ENCODE results near the gene PKHD1. TPM values are rescaled to one million over a fixed set of nuclear protein-coding genes. Genes with fewer than 3 reads are reported as not detected.
A peak's percentile ranks its signal among the peaks of the same experiment; 100 is the strongest.

PKHD1 gene
- total and polyA plus RNA-seq, 2 of the 8 experiments (the other 6 are each of a cell fraction or from before 2014, with no cell fraction given) = 0.06 to 0.09 TPM

DNA sequence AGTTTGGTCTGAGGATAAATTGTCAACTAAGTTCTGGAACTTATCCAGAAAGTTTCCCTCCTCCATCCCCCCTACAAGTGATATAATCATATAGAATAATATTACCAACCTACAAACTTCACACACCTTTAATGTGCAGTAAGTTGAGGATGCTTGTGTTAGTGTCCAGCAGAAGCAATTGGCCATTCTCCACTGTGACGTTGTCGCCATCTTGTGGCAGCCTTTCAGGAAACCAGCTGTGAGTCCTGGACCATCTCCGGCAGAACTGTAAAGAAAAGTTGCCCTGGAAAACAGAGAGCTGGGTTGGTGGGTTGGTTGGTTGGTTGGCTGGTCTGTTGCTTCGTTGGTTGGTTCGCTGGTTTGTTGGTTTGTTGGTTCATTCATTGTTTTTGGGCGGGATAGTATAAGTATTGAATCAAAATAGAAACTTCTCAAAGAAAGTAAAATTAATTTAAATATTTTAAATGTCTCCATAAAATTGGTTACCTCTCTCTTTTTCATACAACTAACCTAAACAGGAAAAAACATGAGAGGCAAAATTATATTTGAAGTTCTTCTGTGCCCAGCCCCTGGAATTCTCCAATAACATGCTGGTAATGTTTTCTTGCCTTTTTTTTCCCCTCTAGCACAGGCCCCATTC lies 127.5 kb downstream of the PKHD1 start:
- no peak overlapping the region for H2AK5ac ChIP-seq (ENCODE audit: low read depth, low read length)
- no peak overlapping the region for H2BK5ac ChIP-seq (ENCODE audit: low read depth, low read length)
- no peak overlapping the region for H2BK20ac ChIP-seq (ENCODE audit: low read length)
- peak; percentile 49 to 85 for DNase-seq (ENCODE audit: low read depth in 1 of 2, low spot score in 2 of 2)
- H4K20me1 ChIP-seq (replicated peaks in 1 of 2; ENCODE audit: control insufficient read depth in 1 of 2, insufficient read depth in 2 of 2, low read length in 2 of 2) = no peaks in the 10 kb centered on the region
- ChIA-PET CTCF (ENCODE audit: partially characterized antibody) (interaction anchor here (0.6 to 4.6 kb wide), 35 partner anchors 8 to 1149 kb away, joined by 3 to 27 read pairs (median 4); no protein-coding TSS in a partner anchor), POLR2A (ENCODE audit: partially characterized antibody) (no interaction called here)
- no peaks in the 10 kb centered on the region for H3K79me2 ChIP-seq (ENCODE audit: control insufficient read depth in 1 of 2, insufficient read depth in 2 of 2, low read length in 2 of 2)
- H3K4ac ChIP-seq (replicated peaks; ENCODE audit: insufficient read length, low read depth, low read length) = no peak overlapping the region
- no peak overlapping the region for H3K56ac ChIP-seq (replicated peaks; ENCODE audit: insufficient read length, low read depth, low read length)
- H3K4me3 ChIP-seq (ENCODE audit: extremely low read depth in 1 of 4, insufficient read depth in 2 of 4, low read depth in 3 of 4, low read length in 4 of 4) = no peak overlapping the region
- no peak overlapping the region for H3K4me2 ChIP-seq (ENCODE audit: insufficient read depth in 1 of 2, low read depth in 2 of 2, low read length in 2 of 2)
- H2BK15ac ChIP-seq (ENCODE audit: low read length) = no peak overlapping the region
- H2BK12ac ChIP-seq (ENCODE audit: low read depth, low read length) = no peak overlapping the region
- FAIRE-seq = peak; percentile 95
- no peak overlapping the region for H3K14ac ChIP-seq (ENCODE audit: insufficient read length)
- H3K36me3 ChIP-seq (ENCODE audit: control insufficient read depth in 2 of 4, insufficient read depth in 4 of 4, low read length in 3 of 4) = no peaks in the 10 kb centered on the region
- no peak overlapping the region for H2AFZ ChIP-seq (ENCODE audit: low read length)
- H2BK120ac ChIP-seq (replicated peaks; ENCODE audit: low read depth, low read length) = no peak overlapping the region
- H3K23ac ChIP-seq (ENCODE audit: insufficient read length) = no peak overlapping the region
- no peak for TF ChIP-seq JUN (IDR thresholded peaks at IDR 0.05; ENCODE audit: low read depth, low read length)
- TF ChIP-seq SUZ12 (IDR thresholded peaks at IDR 0.05; ENCODE audit: low read length) = no peak
- no peak for TF ChIP-seq NANOG (IDR thresholded peaks at IDR 0.05; ENCODE audit: insufficient read depth, low read depth, low read length, poor library complexity, severe bottlenecking)
- 0 out of 2 replicates have a peak, but pooled peaks have one; percentile 13 for TF ChIP-seq KDM5A (IDR thresholded peaks at IDR 0.05; ENCODE audit: low read length)
- no peak for TF ChIP-seq CHD1 (IDR thresholded peaks at IDR 0.05; ENCODE audit: low read depth, low read length)
- no peak for TF ChIP-seq EGR1 (IDR thresholded peaks at IDR 0.05; ENCODE audit: borderline replicate concordance, low read depth, low read length)
- no peak for TF ChIP-seq CREB1 (IDR thresholded peaks at IDR 0.05)
- TF ChIP-seq CTCF (IDR thresholded peaks at IDR 0.05; ENCODE audit: control extremely low read depth in 1 of 3, insufficient read depth in 1 of 3, low read depth in 1 of 3, low read length in 3 of 3) = peak; percentile 73 to 93 (median 92)
- TF ChIP-seq RAD21 (IDR thresholded peaks at IDR 0.05 in 1 of 2, conservative IDR thresholded peaks at IDR 0.05 in 1 of 2; ENCODE audit: low read depth in 2 of 2, low read length in 2 of 2) = peak; percentile 98
- TF ChIP-seq SP4 (IDR thresholded peaks at IDR 0.05; ENCODE audit: low read length) = no peak
- H4K8ac ChIP-seq (ENCODE audit: extremely low read depth, insufficient read depth, low read length) = no peak overlapping the region
- H3K27ac ChIP-seq (ENCODE audit: low read depth, low read length) = no peak overlapping the region
- H3K79me1 ChIP-seq (ENCODE audit: low read depth, low read length) = no peaks in the 10 kb centered on the region
- no peak overlapping the region for H4K5ac ChIP-seq (ENCODE audit: insufficient read length, low read depth, low read length)
- no peak overlapping the region for H3K18ac ChIP-seq (ENCODE audit: extremely low read depth, low read length)
- H3K9me3 ChIP-seq (ENCODE audit: insufficient read depth in 2 of 2, low read depth in 1 of 2, low read length in 1 of 2) = no peaks in the 10 kb centered on the region
- no peaks in the 10 kb centered on the region for H3K27me3 ChIP-seq (replicated peaks in 1 of 4; ENCODE audit: control insufficient read depth in 3 of 4, extremely low read depth in 1 of 4, insufficient read depth in 3 of 4, low read length in 3 of 4)
- H3K23me2 ChIP-seq (ENCODE audit: low read depth, low read length) = no peaks in the 10 kb centered on the region; the same call in 1 of the 2 replicates
- no peaks in the 10 kb centered on the region for H3K4me1 ChIP-seq (replicated peaks in 1 of 4; ENCODE audit: control insufficient read depth in 3 of 4, insufficient read depth in 4 of 4, low read length in 3 of 4)
- 30% methylated on average over 6 of the region's 6 CpGs; no CpG with 5 or more reads in 1 of the 2 experiments for WGBS, 2 experiments (ENCODE audit: extremely low coverage in 1 of 2, insufficient coverage in 1 of 2, insufficient read length in 1 of 2, insufficient replicate concordance in 2 of 2, low coverage in 1 of 2, low lambda C conversion rate in 2 of 2, missing lambda C conversion rate in 1 of 2)
- H4K91ac ChIP-seq (replicated peaks; ENCODE audit: insufficient read length, low read length) = no peak overlapping the region
- no peak overlapping the region for H3K9ac ChIP-seq (replicated peaks in 1 of 4; ENCODE audit: extremely low read depth in 1 of 4, low read depth in 3 of 4, low read length in 3 of 4)

Measured in H1 (cell line).